ENCODE results near the gene EYS.

DNA sequence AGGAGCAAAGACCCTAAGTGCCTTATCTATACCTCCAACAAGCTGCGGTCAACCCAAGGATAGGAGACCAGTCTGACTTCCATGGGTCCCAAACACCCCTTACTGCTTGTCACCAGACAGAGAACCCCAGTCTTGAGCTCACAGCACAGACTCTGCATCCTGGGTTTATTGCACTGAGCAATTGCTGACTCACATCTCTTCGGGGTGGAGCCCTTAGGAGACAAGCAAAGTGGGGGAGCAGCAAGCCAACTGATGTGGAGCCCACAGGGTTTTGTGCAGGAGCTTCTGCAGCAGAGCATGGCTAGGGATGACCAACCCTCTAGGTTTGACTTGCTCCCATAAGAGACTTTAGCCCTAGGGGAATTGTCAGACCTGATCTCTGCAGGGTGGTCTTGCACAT, 38.6 kb upstream of the EYS start:
- TF ChIP-seq, protein P1, sequence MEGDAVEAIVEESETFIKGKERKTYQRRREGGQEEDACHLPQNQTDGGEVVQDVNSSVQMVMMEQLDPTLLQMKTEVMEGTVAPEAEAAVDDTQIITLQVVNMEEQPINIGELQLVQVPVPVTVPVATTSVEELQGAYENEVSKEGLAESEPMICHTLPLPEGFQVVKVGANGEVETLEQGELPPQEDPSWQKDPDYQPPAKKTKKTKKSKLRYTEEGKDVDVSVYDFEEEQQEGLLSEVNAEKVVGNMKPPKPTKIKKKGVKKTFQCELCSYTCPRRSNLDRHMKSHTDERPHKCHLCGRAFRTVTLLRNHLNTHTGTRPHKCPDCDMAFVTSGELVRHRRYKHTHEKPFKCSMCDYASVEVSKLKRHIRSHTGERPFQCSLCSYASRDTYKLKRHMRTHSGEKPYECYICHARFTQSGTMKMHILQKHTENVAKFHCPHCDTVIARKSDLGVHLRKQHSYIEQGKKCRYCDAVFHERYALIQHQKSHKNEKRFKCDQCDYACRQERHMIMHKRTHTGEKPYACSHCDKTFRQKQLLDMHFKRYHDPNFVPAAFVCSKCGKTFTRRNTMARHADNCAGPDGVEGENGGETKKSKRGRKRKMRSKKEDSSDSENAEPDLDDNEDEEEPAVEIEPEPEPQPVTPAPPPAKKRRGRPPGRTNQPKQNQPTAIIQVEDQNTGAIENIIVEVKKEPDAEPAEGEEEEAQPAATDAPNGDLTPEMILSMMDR (IDR thresholded peaks at IDR 0.05; ENCODE audit: low read depth, low read length, poor library complexity, severe bottlenecking): no peak
- no peak for TF ChIP-seq EZH2phosphoT487 (IDR thresholded peaks at IDR 0.05; ENCODE audit: borderline replicate concordance, low read length)
